Esophagus muscularis mucosa (tissue), 4 donors: Measurements from ENCODE around the gene PHF23.

ENCODE experiments used
- EP300 ChIP-seq: sonication (generic); formaldehyde crosslinking; IDR thresholded peaks from one replicate; pipeline ENCODE4 v1.6.1; 2017; ENCODE audit warnings: antibody characterized with exemption
- POLR2A ChIP-seq: fragments of 450-650 bp; IDR thresholded peaks from one replicate; pipeline ENCODE4 v1.6.1; 2017; ENCODE audit warnings: antibody characterized with exemption, moderate library complexity, mild to moderate bottlenecking, low read depth
- POLR2AphosphoS5 ChIP-seq, 2 donors: sonication (generic); formaldehyde crosslinking; IDR thresholded peaks; one replicate each; pipeline ENCODE4 v1.6.1; 2017; ENCODE audit warnings: antibody characterized with exemption in 2 of 2
- TF ChIP-seq, protein P1 (sequence below), 3 experiments: fragments of 200-600 bp in 2 of 3; fragments of 450-650 bp in 1 of 3; sonication (generic) in 2 of 3; IDR thresholded peaks; one replicate each; pipeline ENCODE4 v1.5.1; 2017 to 2019; ENCODE audit warnings: antibody characterized with exemption in 3 of 3, mild to moderate bottlenecking in 2 of 3, moderate library complexity in 1 of 3

DNA sequence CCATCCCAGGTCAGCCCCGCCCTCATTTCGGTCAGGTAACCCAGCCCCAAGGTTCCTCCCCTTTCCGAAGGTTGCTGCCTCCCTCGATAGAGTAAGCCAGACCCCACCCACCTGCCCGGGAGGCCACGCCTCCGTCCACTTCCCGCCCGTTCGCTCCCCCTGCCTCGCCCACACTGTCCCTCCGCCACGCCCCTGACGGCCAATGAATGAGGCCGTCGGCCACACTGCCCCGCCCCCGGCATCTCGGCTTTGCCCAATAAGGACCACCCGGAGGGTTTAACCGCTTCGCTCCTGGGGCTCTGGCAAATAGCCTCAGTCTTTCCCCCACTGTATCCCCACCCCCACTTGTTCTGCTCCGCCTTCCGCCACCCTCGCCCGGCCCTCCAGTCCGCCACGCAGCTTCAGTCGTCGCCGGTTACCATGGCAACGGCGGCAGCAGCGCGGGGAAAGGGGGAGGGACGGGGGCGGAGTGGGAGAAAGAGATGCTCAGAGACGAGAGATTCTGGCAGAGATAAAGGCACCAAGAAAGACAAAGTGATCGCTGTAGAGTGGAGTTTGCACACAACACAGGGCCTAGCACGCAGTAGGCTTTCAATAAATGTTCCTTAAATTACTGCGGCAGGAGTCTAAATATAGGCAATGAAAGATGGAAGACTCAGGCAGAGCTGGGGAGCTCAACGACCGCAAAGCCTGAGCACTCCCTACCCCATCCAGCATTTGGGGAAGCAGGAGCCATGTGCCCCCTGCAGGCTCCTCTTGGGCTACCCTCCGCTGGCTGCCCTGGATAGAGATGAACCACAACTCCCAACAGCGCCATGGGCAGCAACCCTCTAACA lies 24.7 kb downstream of the PHF23 start:
- TF ChIP-seq POLR2AphosphoS5 (IDR thresholded peaks at IDR 0.05): peak; percentile 36 to 62
- TF ChIP-seq, protein P1, sequence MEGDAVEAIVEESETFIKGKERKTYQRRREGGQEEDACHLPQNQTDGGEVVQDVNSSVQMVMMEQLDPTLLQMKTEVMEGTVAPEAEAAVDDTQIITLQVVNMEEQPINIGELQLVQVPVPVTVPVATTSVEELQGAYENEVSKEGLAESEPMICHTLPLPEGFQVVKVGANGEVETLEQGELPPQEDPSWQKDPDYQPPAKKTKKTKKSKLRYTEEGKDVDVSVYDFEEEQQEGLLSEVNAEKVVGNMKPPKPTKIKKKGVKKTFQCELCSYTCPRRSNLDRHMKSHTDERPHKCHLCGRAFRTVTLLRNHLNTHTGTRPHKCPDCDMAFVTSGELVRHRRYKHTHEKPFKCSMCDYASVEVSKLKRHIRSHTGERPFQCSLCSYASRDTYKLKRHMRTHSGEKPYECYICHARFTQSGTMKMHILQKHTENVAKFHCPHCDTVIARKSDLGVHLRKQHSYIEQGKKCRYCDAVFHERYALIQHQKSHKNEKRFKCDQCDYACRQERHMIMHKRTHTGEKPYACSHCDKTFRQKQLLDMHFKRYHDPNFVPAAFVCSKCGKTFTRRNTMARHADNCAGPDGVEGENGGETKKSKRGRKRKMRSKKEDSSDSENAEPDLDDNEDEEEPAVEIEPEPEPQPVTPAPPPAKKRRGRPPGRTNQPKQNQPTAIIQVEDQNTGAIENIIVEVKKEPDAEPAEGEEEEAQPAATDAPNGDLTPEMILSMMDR (IDR thresholded peaks at IDR 0.05): peak; percentile 18 to 51 (median 39)
- no peak for TF ChIP-seq POLR2A
- TF ChIP-seq EP300: no peak
